ENCODE measurements around the gene PAX2.

GRCh38 chr10:100740476-100741377 is 4.7 kb upstream of the PAX2 start:
- TF ChIP-seq POLR2A (IDR thresholded peaks at IDR 0.05; ENCODE audit: low read depth, low read length) (no peak), SPI1 (IDR thresholded peaks at IDR 0.05; ENCODE audit: low read depth, low read length) (no peak)
